HuH-7 (cell line): ENCODE measurements around the gene ANKRD30A.
"Not testable (repeated sequence)": the region's sequence is repeated elsewhere in the genome, so short reads cannot be mapped to it uniquely, and the experiment has no call there.

Source experiments
- DNase-seq: peaks from one replicate; pipeline ENCODE4 v3.0.0; 2011; ENCODE audit warnings: low spot score

Gene ANKRD30A

GRCh38 chr10:37255837-37256236 lies 130.4 kb downstream of the ANKRD30A start:
- DNase-seq = not testable (repeated sequence)

- no peak for DNase-seq
Measured at GRCh38 chr10:37263304-37263703, 137.9 kb downstream of the ANKRD30A start.

- no peak for DNase-seq
Measured at GRCh38 chr10:37268266-37268665, 142.9 kb downstream of the ANKRD30A start.

GRCh38 chr10:37269554-37270256 lies 144.3 kb downstream of the ANKRD30A start:
- DNase-seq = no peak

- DNase-seq = no peak
Measured at GRCh38 chr10:37275216-37275777, 149.9 kb downstream of the ANKRD30A start.

GRCh38 chr10:37285063-37285462 lies 159.7 kb downstream of the ANKRD30A start:
- DNase-seq = no peak

- DNase-seq = no peak
Measured at GRCh38 chr10:37289833-37290464, 164.6 kb downstream of the ANKRD30A start.

- DNase-seq = no peak
Measured at GRCh38 chr10:37301271-37301670, 175.9 kb downstream of the ANKRD30A start.

GRCh38 chr10:37304036-37304435 lies 178.6 kb downstream of the ANKRD30A start:
- no peak for DNase-seq

GRCh38 chr10:37314350-37314749 lies 189.0 kb downstream of the ANKRD30A start:
- no peak for DNase-seq

GRCh38 chr10:37314862-37315261 lies 189.5 kb downstream of the ANKRD30A start:
- no peak for DNase-seq

- DNase-seq = no peak
Measured at GRCh38 chr10:37344413-37344812, 219.0 kb downstream of the ANKRD30A start.

GRCh38 chr10:37379991-37380390 lies 254.6 kb downstream of the ANKRD30A start:
- DNase-seq = no peak

- no peak for DNase-seq
Measured at GRCh38 chr10:37381271-37381670, 255.9 kb downstream of the ANKRD30A start.

- no peak for DNase-seq
Measured at GRCh38 chr10:37384923-37385322, 259.5 kb downstream of the ANKRD30A start.

GRCh38 chr10:37390926-37391325 lies 265.5 kb downstream of the ANKRD30A start:
- no peak for DNase-seq

GRCh38 chr10:37400774-37401173 lies 275.4 kb downstream of the ANKRD30A start:
- DNase-seq = not testable (repeated sequence)

GRCh38 chr10:37401225-37401624 lies 275.8 kb downstream of the ANKRD30A start:
- no peak for DNase-seq

GRCh38 chr10:37403776-37404175 lies 278.4 kb downstream of the ANKRD30A start:
- no peak for DNase-seq
